ENCODE data around the gene INTS1. TPM values are rescaled to one million over a fixed set of nuclear protein-coding genes. Genes with fewer than 3 reads are reported as not detected.

INTS1 gene
- total and polyA plus RNA-seq, 9 donors = 1.9 to 80.5 (median 61.5) TPM

- Histone ChIP-seq H3K9me3 (no peaks in the 10 kb centered on the region), H3K27me3 (no peaks in the 10 kb centered on the region), H3K27ac (no peak overlapping the region), H3K36me3 (no peaks in the 10 kb centered on the region), H3K4me1 (ENCODE audit: insufficient read depth) (no peaks in the 10 kb centered on the region), H3K4me3 (no peak overlapping the region)
- 53 to 58% (median 56%) methylated on average over 5 of the region's 5 CpGs for WGBS, 3 donors
- no peak for TF ChIP-seq EP300 (IDR thresholded peaks at IDR 0.05)
- no peak for TF ChIP-seq POLR2A (IDR thresholded peaks at IDR 0.05)
- TF ChIP-seq, protein P1, sequence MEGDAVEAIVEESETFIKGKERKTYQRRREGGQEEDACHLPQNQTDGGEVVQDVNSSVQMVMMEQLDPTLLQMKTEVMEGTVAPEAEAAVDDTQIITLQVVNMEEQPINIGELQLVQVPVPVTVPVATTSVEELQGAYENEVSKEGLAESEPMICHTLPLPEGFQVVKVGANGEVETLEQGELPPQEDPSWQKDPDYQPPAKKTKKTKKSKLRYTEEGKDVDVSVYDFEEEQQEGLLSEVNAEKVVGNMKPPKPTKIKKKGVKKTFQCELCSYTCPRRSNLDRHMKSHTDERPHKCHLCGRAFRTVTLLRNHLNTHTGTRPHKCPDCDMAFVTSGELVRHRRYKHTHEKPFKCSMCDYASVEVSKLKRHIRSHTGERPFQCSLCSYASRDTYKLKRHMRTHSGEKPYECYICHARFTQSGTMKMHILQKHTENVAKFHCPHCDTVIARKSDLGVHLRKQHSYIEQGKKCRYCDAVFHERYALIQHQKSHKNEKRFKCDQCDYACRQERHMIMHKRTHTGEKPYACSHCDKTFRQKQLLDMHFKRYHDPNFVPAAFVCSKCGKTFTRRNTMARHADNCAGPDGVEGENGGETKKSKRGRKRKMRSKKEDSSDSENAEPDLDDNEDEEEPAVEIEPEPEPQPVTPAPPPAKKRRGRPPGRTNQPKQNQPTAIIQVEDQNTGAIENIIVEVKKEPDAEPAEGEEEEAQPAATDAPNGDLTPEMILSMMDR (IDR thresholded peaks at IDR 0.05) = no peak
- DNase-seq = no peak
- intact Hi-C loops (cut with DNase I) = no loop called here
Observed at GRCh38 chr7:1423264-1423811, 80.9 kb downstream of the INTS1 start.

DNA sequence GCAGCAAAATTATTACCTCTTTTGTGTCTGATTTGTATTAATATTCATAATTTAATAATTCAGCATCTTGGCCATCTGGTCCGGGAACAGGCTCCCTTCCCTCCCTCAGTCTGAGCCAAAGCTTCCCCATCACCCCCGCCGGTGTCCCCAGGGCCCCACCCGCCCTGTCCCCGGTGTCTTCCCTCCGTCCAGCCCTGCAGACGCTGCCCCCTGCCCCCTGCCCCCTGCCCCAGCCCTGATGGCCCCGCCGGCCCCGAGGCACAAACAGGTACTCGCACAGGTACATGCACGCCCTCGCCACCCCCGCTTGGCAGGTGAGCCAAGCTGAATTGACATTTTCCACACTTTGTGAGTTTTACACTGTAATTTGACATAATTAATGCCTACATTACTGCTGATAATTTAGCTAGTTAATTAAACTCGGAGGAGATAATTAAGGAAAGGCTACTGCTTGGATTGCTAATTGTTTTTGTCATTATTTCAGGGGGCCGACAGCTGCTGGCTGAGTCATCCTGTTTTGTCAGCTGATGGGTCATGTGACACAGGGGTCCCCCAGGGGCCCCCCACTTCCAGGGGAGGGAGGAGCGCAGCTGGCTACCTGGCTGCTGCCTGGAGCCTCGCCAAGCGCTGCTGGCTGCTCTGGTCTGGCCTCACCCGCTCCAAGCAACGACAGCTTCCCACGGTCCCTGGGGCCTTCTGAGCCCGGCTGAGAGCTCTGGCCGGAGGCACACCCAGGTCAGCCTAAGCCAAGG is 81.5 kb downstream of the INTS1 start:
- H3K36me3 ChIP-seq = no peaks in the 10 kb centered on the region
- DNase-seq = no peak
- no peak overlapping the region for H3K27ac ChIP-seq
- no peaks in the 10 kb centered on the region for H3K4me1 ChIP-seq (ENCODE audit: insufficient read depth)
- TF ChIP-seq, protein P1 (IDR thresholded peaks at IDR 0.05) = no peak
- TF ChIP-seq EP300 (IDR thresholded peaks at IDR 0.05) (no peak), POLR2A (IDR thresholded peaks at IDR 0.05) (no peak)
- H3K27me3 ChIP-seq = no peaks in the 10 kb centered on the region
- H3K4me3 ChIP-seq = no peak overlapping the region
- intact Hi-C loops (cut with DNase I) = no loop called here
- H3K9me3 ChIP-seq = no peaks in the 10 kb centered on the region
- whole genome bisulfite sequencing, 3 donors = 11 to 20% (median 12%) methylated on average over 24 of the region's 24 CpGs

DNA sequence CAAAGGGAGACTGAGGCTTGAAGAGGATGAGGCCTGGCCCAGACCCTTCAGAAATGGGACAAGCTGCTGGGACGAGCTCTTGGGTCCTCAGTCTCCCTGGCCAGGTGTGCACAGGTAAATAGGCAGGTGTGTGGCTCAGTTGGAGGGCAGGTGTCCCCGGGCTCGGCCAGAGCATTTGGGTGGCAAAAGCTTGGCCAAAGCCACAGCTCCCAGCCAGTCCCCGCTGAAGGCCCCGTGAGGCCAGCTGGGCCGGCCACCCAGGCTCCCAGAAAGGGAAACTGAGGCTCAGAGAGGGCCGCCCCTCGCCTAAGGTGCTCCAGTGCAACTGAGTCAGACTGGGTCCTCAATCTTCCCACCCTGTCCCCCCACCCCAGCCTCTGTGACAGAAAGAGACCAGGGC is 82.2 kb downstream of the INTS1 start:
- no peak for DNase-seq
- WGBS, 3 donors = 82 to 90% (median 82%) methylated on average over 8 of the region's 8 CpGs
- Histone ChIP-seq H3K9me3 (no peaks in the 10 kb centered on the region), H3K4me3 (no peak overlapping the region), H3K27ac (no peak overlapping the region), H3K36me3 (no peaks in the 10 kb centered on the region), H3K27me3 (no peaks in the 10 kb centered on the region), H3K4me1 (ENCODE audit: insufficient read depth) (no peaks in the 10 kb centered on the region)
- intact Hi-C loops (cut with DNase I) = no loop called here
- no peak for TF ChIP-seq EP300 (IDR thresholded peaks at IDR 0.05)
- TF ChIP-seq, protein P1 (IDR thresholded peaks at IDR 0.05) = no peak
- no peak for TF ChIP-seq POLR2A (IDR thresholded peaks at IDR 0.05)

DNA sequence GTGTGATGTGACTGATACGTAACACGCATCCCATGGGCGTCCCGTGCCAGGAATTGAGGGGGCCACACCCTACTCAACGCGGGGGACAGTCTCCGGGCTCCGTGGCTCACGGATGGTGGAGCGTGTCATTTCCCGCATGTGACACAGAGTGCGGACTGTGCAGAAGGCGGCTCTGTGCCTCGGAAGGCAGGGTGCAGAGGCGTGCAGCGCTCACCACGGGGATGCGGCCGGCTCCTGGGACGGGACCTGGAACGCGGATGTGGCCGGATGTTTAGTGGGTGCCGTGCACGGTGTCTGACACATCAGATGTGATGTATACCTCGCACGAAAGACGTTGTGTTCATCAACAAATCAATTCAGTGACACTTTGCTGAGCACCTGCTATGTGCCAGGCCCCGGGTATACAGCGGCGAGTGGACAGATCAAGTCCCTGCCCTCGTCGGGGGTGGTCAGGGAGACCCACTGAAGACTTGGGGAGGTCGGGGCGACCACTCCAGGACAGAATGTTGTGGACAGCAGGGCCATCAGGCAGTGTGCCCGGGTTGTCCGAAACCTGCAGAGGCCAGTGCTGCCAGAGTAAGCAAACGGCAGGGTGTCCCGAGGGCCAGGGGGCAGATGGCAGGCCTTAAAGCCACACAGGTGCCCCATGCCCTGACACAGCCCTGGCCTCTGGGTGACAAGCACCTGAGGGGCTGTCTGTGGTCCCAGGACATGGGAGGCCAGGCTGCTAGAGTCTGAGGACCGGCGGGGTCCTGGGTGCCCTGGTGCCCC is 83.0 kb downstream of the INTS1 start:
- WGBS, 3 donors = 79 to 87% (median 81%) methylated on average over 39 to 41 of the region's 41 CpGs
- TF ChIP-seq EP300 (IDR thresholded peaks at IDR 0.05) (no peak), POLR2A (IDR thresholded peaks at IDR 0.05) (no peak)
- TF ChIP-seq, protein P1 (IDR thresholded peaks at IDR 0.05) = no peak
- no peak overlapping the region for H3K27ac ChIP-seq
- no peaks in the 10 kb centered on the region for H3K4me1 ChIP-seq (ENCODE audit: insufficient read depth)
- DNase-seq = no peak
- intact Hi-C loops (cut with DNase I) = no loop called here
- no peaks in the 10 kb centered on the region for H3K27me3 ChIP-seq
- no peaks in the 10 kb centered on the region for H3K9me3 ChIP-seq
- H3K4me3 ChIP-seq = no peak overlapping the region
- no peaks in the 10 kb centered on the region for H3K36me3 ChIP-seq

Other genes starting within 250 kb of the INTS1 start
- 10 to 100 TPM in 2 of 7 donors, 1 to 10 TPM in 5; 3.8 to 13.4 (median 7.9) TPM for gene MICALL2, start 44.9 kb downstream of the INTS1 start, total RNA-seq
- gene MICALL2, start 44.9 kb downstream of the INTS1 start, polyA plus RNA-seq = 1 to 10 TPM in 1 of 2 donors, under 1 TPM in 1; 0.95 to 5.5 TPM
- 10 to 100 TPM; 10.5 to 42.0 (median 18.7) TPM for gene MAFK, start 26.3 kb upstream of the INTS1 start, total RNA-seq
- 10 to 100 TPM in 1 of 2 donors, 1 to 10 TPM in 1; 1.8 to 22.9 TPM for gene MAFK, start 26.3 kb upstream of the INTS1 start, polyA plus RNA-seq
- 1 to 10 TPM in 5 of 7 donors, under 1 TPM in 1, not detected in 1; 0.05 to 8.4 (median 1.6) TPM for gene TMEM184A, start 51.8 kb upstream of the INTS1 start, total RNA-seq
- gene TMEM184A, start 51.8 kb upstream of the INTS1 start, polyA plus RNA-seq = under 1 TPM in 1 of 2 donors, not detected in 1; 0.13 TPM
- 10 to 100 TPM; 15.6 to 34.5 (median 18.6) TPM for gene PSMG3, start 65.6 kb upstream of the INTS1 start, total RNA-seq
- 10 to 100 TPM; 12.7 to 29.9 TPM for gene PSMG3, start 65.6 kb upstream of the INTS1 start, polyA plus RNA-seq
- 1 to 10 TPM in 2 of 7 donors, under 1 TPM in 5; 0.25 to 1.5 (median 0.78) TPM for gene ELFN1, start 165.9 kb upstream of the INTS1 start, total RNA-seq
- under 1 TPM; 0.05 to 0.46 TPM for gene ELFN1, start 165.9 kb upstream of the INTS1 start, polyA plus RNA-seq